ENCODE results near the gene MTFR1L. TPM values are rescaled to one million over a fixed set of nuclear protein-coding genes. Genes with fewer than 3 reads are reported as not detected.

Gene MTFR1L
- total and polyA plus RNA-seq, 8 donors, result 39.3 to 301 (median 59.3) TPM

DNA sequence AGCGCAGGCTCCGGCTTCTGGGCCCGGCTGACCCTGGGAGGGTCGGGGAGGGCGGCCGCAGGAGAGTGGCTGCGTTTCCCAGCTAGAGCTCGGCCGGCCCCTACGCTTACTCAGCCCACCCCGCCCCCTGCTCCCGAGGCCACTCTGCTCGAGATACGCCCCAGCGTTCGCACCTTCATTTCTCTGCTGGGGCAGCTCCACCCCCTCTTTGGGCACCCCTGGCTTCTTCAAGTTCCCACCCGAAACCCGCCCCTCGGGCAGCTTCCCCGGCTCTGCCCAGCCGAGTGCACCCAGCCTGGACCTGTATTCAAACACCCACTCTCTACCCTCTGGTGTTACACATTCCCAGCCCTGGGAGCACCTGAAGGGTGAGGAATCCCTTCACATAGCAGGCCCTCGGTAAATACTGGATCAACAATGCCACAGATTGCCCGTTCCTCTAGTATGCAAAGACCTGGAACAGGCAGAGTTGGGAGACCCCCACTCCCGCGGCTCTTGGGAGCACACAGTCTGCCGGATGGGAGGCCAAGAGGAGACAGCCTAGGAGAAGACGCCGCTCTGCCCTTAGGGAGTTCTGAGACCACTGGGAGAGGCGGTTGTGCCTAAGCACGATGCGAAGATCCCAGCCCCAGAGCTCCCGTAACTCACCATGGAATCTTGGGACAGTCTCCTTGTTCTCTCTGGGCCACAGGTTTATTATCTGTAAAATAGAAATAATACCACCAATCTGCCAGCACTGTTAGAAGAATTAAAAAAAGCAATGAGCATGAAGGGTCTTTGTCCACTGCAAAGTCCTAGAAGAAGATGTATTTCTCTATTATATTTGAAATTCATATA lies 56.3 kb downstream of the MTFR1L start:
- Histone ChIP-seq H3K4me3 (peak overlapping the region; percentile 55 to 80 (median 72)), H3K27ac (peak overlapping the region; percentile 79 to 91 (median 87)), H3K36me3 (no peaks in the 10 kb centered on the region), H3K4me1 (peaks cover 51 to 71% (median 60%) of the 10 kb centered on the region in 4 donors), H3K27me3 (no peaks in the 10 kb centered on the region), H3K9me3 (no peaks in the 10 kb centered on the region)
- TF ChIP-seq EP300 (IDR thresholded peaks at IDR 0.05) (no peak), POLR2A (IDR thresholded peaks at IDR 0.05) (no peak), POLR2AphosphoS5 (IDR thresholded peaks at IDR 0.05) (no peak)
- TF ChIP-seq, protein P1, sequence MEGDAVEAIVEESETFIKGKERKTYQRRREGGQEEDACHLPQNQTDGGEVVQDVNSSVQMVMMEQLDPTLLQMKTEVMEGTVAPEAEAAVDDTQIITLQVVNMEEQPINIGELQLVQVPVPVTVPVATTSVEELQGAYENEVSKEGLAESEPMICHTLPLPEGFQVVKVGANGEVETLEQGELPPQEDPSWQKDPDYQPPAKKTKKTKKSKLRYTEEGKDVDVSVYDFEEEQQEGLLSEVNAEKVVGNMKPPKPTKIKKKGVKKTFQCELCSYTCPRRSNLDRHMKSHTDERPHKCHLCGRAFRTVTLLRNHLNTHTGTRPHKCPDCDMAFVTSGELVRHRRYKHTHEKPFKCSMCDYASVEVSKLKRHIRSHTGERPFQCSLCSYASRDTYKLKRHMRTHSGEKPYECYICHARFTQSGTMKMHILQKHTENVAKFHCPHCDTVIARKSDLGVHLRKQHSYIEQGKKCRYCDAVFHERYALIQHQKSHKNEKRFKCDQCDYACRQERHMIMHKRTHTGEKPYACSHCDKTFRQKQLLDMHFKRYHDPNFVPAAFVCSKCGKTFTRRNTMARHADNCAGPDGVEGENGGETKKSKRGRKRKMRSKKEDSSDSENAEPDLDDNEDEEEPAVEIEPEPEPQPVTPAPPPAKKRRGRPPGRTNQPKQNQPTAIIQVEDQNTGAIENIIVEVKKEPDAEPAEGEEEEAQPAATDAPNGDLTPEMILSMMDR (IDR thresholded peaks at IDR 0.05), result no peak
- no peak for DNase-seq
- WGBS, 5 donors, result 21 to 27% (median 25%) methylated on average over 29 to 32 of the region's 32 CpGs
- intact Hi-C loops (cut with DNase I; ENCODE audit: low total_unique reads), result no loop called here

DNA sequence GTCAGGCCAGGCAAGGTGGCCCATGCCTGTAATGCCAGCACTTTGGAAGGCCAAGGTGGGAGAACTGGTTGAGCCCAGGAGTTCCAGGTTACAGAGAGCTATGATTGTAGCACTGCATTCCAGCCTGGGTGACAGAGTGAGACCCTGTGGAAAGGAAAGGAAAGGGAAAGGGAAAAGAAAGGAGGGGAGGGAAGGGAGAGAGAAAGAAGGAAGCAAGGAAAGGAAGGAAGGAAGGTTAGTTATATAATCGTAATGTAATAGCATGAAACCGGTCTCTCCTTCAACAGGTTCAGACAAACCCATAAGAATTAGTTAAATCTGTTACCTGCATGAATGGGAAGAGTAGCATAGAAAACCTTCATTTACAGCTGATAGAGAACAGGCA lies 56.9 kb downstream of the MTFR1L start:
- Histone ChIP-seq H3K4me3 (no peak overlapping the region), H3K4me1 (peaks cover 45 to 65% (median 54%) of the 10 kb centered on the region in 4 donors), H3K9me3 (no peaks in the 10 kb centered on the region), H3K36me3 (no peaks in the 10 kb centered on the region), H3K27ac (peak overlapping the region in 3 of 5 donors; percentile 87 to 91 (median 89)), H3K27me3 (no peaks in the 10 kb centered on the region)
- no peak for TF ChIP-seq POLR2AphosphoS5 (IDR thresholded peaks at IDR 0.05)
- TF ChIP-seq, protein P1 (IDR thresholded peaks at IDR 0.05), result no peak
- no peak for TF ChIP-seq EP300 (IDR thresholded peaks at IDR 0.05)
- TF ChIP-seq POLR2A (IDR thresholded peaks at IDR 0.05), result no peak
- intact Hi-C loops (cut with DNase I; ENCODE audit: low total_unique reads), result no loop called here
- DNase-seq, result no peak
- 76 to 84% (median 78%) methylated on average over 2 of the region's 2 CpGs for WGBS, 5 donors

DNA sequence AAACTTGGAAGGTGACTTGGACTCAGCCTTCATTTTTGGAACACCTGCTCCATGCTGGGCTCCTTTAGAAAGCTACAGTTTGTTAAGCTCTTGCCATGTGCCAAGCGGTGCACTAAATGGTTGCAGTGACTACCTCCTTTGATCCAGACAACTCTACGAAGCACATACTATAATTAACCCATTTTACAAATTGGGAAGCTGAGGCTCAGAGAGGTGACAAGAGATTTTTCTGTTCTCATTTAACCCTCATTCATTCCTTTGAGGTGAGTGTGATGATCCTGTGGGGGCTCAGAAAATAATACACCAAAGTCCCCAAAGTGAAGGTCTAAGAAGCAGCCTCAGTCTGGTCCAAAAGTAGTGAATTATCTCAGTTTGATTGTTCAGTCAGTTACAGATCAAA lies 57.4 kb downstream of the MTFR1L start:
- no peak overlapping the region for H3K4me3 ChIP-seq
- H3K4me1 ChIP-seq, result peaks cover 40 to 60% (median 49%) of the 10 kb centered on the region in 4 donors
- no peak overlapping the region for H3K27ac ChIP-seq
- TF ChIP-seq POLR2AphosphoS5 (IDR thresholded peaks at IDR 0.05) (no peak), EP300 (IDR thresholded peaks at IDR 0.05) (no peak), POLR2A (IDR thresholded peaks at IDR 0.05) (no peak)
- TF ChIP-seq, protein P1 (IDR thresholded peaks at IDR 0.05), result no peak
- intact Hi-C loops (cut with DNase I; ENCODE audit: low total_unique reads), result no loop called here
- no peaks in the 10 kb centered on the region for H3K36me3 ChIP-seq
- H3K27me3 ChIP-seq, result no peaks in the 10 kb centered on the region
- no peaks in the 10 kb centered on the region for H3K9me3 ChIP-seq
- no peak for DNase-seq
- WGBS, 5 donors, result 80 to 97% (median 87%) methylated on average over 2 of the region's 2 CpGs

DNA sequence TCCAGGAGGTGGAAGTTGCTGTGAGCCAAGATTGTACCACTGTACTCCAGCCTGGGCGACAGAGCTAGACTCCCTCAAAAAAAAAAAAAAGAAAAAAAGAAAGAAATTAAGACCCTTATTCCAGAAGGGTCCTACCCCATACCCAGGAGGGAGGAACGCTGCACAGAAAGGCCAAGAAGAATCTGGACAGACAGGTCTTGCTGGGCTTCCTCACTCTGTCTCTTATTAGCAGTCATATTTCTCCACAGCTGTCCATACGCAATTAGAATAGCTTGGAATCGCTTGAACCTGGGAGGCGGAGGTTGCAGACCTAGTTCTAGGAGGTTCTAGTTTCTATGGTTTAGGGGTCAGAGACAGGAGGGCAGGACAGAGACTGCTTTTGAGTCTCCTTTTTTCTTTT lies 58.9 kb downstream of the MTFR1L start:
- Histone ChIP-seq H3K27me3 (no peaks in the 10 kb centered on the region), H3K4me3 (no peak overlapping the region), H3K27ac (no peak overlapping the region), H3K36me3 (no peaks in the 10 kb centered on the region), H3K4me1 (peaks cover 27 to 45% (median 34%) of the 10 kb centered on the region in 4 donors), H3K9me3 (no peaks in the 10 kb centered on the region)
- no peak for DNase-seq
- intact Hi-C loops (cut with DNase I; ENCODE audit: low total_unique reads), result no loop called here
- no peak for TF ChIP-seq POLR2AphosphoS5 (IDR thresholded peaks at IDR 0.05)
- TF ChIP-seq POLR2A (IDR thresholded peaks at IDR 0.05), result no peak
- TF ChIP-seq, protein P1 (IDR thresholded peaks at IDR 0.05), result no peak
- TF ChIP-seq EP300 (IDR thresholded peaks at IDR 0.05), result no peak
- WGBS, 5 donors, result 70 to 81% (median 76%) methylated on average over 5 of the region's 5 CpGs

Measured in stomach (tissue), 9 donors.